ENCODE data around the gene CHAT.

CHAT gene

DNA sequence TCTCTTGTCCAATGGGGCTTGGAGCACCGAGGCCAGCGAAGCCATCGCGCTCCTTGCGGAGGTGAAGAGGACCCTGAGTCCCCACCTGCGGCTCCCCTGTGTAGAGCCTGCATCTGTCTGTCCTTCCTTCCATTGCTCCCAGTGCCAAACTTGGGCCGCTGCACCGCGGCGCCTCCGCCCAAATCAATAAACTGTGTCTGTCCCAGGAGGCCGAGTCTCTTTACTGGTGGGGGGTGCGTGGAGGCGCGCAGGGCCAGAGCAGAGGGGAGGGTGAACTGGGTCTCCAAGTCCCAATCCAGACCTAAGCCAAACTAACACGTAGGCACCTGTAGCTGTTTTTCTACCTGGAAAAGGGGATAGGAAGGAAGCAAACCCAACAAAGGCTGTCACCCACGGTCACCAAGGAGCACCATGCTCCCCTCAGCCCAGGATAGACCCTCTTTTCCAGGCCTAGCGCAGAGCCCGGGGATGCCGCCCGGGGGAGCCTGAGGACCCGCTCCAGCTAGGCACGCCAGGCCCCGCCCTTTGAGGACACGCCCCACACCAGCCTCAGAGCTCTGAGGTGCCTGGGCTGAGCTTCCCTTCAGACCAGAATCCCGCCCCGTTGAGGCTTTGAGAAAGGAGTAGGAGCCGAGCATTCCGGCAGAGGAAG, 1.2 kb upstream of the CHAT start:
- DNase-seq (ENCODE audit: low read depth, low spot score): no peak

DNA sequence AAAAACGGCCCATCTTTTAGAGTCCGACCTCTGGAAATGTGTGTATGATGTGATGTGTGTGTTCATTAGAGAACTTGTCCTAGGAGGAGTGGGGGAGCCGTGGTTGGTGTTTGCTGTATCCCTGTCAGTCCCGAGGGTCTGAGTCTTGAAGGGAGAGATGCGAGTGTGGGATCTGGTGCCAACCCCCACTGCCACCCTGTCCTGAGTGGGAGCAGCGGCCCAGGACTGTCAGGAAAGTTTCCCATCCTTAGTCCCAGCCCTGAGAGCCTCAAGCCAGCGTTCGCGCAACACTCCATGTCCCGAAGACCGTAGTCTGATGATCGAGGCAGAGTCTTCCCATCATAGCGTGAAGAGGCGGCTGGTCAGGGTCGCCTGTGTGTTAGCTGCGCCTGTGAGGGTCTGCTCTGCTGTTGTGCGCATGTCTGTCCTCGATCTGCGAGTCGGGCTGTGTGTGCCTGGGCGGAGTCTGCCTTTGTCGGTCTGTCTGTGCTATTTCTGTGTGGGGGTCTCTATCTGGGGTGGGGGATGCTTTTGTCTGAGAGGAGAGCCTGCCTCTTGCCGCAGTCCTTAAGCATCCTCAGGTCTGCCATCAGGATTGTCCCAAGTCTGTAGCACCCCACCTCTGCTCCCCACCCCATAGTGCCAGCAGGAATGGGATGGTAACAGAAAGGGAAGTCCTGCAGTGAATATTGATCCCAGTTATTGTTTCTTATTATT, 514 bp upstream of the CHAT start:
- no peak for DNase-seq (ENCODE audit: low read depth, low spot score)

DNA sequence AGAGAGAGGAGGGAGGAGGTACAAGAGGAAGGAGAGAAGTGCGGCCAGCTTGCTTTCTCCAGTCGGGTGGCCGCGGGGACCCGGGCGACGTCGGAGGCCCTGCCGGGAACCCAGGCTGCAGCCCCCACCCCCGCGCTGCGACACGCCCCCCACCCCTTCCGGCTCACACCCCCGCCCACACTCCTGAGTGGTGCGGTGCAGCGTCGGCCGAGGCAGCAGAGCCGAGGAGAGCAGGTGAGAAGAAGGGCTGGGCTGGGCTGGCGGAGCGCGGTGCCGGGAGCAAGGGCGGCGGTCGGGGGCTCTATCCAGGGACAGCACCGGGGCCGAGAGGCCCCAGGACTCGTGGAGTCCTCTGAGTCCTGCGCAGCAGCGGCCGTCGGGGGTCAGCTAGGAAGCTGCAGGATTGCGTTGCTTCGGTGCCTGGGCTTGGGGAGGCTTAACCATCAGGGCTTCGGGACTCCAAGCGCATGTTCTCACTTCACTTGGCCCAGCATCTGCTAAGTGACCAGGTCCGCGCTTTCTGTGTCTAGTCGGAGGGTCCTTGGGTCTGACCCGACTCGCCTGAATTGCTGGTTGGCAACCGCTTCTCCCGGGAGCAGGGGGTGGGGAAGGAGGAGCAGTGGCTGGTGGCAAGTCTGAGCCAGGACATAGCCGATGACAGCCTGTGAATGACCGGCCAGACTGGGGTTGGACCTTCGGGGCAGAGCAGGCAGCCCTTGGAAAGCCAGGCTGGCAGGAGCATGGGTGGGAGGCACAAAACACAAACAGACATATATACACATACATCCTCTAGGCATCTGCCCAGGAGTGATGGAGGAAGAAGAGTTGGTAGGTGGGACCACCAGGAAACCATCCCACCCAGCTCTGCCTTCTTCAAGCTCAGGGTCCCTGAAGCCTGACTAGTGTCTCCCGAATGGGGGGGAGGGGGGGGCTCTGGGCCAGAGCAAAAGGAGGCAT, 683 bp downstream of the CHAT start:
- no peak for DNase-seq (ENCODE audit: low read depth, low spot score)

DNA sequence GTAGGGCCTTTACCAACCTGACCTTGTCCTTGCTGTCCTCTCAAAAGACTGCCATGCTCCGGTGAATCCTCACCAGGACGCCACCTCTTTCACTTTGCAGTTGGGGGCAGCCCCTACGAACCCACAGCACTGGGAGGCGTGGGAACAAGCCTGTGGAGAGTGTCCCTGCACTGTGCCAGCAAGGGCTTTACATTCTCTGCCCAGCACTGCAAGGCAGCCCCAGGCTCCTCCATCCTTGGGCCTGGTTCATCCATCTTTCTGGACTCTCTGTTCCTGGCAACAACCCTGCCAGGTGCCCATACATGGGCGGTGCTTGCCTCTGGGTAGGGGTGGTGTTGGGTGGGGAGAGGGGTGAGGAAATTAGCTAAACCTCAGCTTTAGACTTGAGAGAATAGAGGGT, 1.4 kb downstream of the CHAT start:
- no peak for DNase-seq (ENCODE audit: low read depth, low spot score)

DNA sequence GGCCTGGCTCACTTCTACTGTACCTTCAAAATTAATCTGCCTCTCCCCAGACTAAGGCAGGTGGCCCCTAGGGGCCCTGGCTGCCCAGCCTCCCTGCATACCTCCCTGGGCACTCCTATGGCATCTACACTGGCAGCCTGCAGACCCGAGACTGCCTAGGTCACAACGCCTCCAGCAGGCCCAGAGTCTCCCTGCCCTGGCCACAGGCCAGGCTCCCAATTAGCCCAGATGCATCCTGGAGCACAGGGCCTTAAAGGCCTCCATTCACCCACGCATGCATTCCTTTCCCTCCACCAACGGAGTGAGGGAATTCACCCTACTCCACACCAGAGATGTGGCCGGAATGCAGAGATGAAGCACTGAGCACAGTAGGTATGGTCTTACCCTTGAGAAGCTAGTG, 1.9 kb downstream of the CHAT start:
- no peak for DNase-seq (ENCODE audit: low read depth, low spot score)

- DNase-seq (ENCODE audit: low read depth, low spot score): no peak
Measured at GRCh38 chr10:49616421-49617101, 2.7 kb downstream of the CHAT start.

GRCh38 chr10:49617121-49618020, 3.5 kb downstream of the CHAT start:
- no peak for DNase-seq (ENCODE audit: low read depth, low spot score)

GRCh38 chr10:49618821-49619220, 5.0 kb downstream of the CHAT start:
- no peak for DNase-seq (ENCODE audit: low read depth, low spot score)

DNA sequence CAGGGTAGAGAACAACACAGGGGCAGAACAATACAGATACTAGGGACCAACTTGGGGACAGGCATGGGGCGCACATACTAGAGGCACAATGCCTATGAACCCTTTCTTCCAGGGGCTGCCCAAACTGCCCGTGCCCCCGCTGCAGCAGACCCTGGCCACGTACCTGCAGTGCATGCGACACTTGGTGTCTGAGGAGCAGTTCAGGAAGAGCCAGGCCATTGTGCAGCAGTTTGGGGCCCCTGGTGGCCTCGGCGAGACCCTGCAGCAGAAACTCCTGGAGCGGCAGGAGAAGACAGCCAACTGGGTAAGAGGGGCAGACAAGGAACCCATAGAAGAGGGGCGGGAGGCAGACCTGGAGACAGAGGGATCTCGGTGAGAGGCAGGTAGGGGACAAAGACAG, 5.8 kb downstream of the CHAT start:
- DNase-seq (ENCODE audit: low read depth, low spot score): no peak

- DNase-seq (ENCODE audit: low read depth, low spot score): no peak
Measured at GRCh38 chr10:49620286-49620810, 6.5 kb downstream of the CHAT start.

- no peak for DNase-seq (ENCODE audit: low read depth, low spot score)
Measured at GRCh38 chr10:49620841-49621378, 7.1 kb downstream of the CHAT start.

- no peak for DNase-seq (ENCODE audit: low read depth, low spot score)
Measured at GRCh38 chr10:49621561-49621960, 7.7 kb downstream of the CHAT start.

GRCh38 chr10:49622426-49623425, 8.9 kb downstream of the CHAT start:
- DNase-seq (ENCODE audit: low read depth, low spot score): no peak

- DNase-seq (ENCODE audit: low read depth, low spot score): no peak
Measured at GRCh38 chr10:49624629-49625028, 10.8 kb downstream of the CHAT start.

GRCh38 chr10:49625411-49625810, 11.6 kb downstream of the CHAT start:
- DNase-seq (ENCODE audit: low read depth, low spot score): no peak

DNA sequence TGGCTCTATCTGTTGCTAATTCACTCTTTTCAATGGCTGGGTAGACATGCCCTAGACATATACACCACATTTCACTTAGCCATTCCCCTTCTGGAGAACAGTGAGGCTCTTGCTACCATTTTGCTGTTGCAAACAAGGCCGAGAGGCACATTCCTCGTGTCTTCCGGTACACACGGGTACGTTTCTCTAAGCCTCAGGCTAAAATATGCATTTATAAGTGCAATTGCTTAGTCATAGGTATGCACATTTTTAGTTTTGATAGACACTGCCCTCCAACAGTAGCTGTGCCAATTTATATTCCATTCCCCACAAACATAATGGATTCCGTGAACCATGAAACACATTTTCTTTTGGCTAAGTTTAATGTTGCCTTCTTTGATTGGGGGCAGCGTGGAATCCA, 13.2 kb downstream of the CHAT start:
- DNase-seq (ENCODE audit: low read depth, low spot score): no peak

DNA sequence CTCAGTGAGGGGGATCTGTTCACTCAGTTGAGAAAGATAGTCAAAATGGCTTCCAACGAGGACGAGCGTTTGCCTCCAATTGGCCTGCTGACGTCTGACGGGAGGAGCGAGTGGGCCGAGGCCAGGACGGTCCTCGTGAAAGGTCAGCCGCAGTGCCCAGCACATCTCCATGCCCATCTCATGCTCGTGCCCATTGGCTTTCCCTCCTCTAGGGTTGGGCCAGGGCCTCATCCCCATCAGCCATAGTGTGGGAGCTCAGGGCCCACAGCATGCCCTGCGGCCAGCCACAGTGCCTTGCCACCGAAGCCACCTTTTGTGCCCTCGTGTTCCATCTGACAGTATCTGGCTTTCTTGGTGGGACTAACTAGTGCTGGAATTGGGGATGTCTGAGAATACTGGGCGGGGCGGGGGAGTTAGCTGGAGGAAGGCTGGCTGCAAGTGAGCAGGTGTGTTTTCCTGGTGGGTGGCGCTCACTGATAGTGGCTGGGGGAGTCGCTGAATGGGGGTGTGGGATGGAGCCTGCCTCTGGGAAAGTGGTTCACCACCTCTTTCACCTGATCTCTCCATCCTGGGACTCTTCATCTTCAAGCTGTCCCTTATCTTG, 13.9 kb downstream of the CHAT start:
- DNase-seq (ENCODE audit: low read depth, low spot score): no peak

- DNase-seq (ENCODE audit: low read depth, low spot score): no peak
Measured at GRCh38 chr10:49628599-49628998, 14.8 kb downstream of the CHAT start.
